ENCODE measurements around the gene SSR2. TPM values are rescaled to one million over a fixed set of nuclear protein-coding genes. Genes with fewer than 3 reads are reported as not detected.
A peak's percentile ranks its signal among the peaks of the same experiment; 100 is the strongest.
"Not testable (repeated sequence)": the region's sequence is repeated elsewhere in the genome, so short reads cannot be mapped to it uniquely, and the experiment has no call there.

The SSR2 gene
- total RNA-seq, 2 experiments from 2014 or later: 204 to 205 TPM

- ATAC-seq (ENCODE audit: low read depth) (no peak), DNase-seq (no peak)
- Mint-ChIP-seq H3K36me3 (peaks cover 2% of the 10 kb centered on the region), H3K27me3 (no peaks in the 10 kb centered on the region), H3K9me3 (no peaks in the 10 kb centered on the region), H3K4me3 (no peak overlapping the region), H3K4me1 (peaks cover 18% of the 10 kb centered on the region), H3K27ac (no peak overlapping the region)
- POLR2A ChIA-PET: interaction anchor here (0.7 kb wide), 1 partner anchor 24 kb away, joined by 4 read pairs; no protein-coding TSS in a partner anchor
Measured at GRCh38 chr1:156001021-156001661, 19.6 kb downstream of the SSR2 start.

GRCh38 chr1:155999964-156000363 lies 20.8 kb downstream of the SSR2 start:
- Mint-ChIP-seq H3K36me3 (no peaks in the 10 kb centered on the region), H3K4me3 (no peak overlapping the region), H3K4me1 (peaks cover 15% of the 10 kb centered on the region), H3K9me3 (no peaks in the 10 kb centered on the region), H3K27me3 (peaks cover 3% of the 10 kb centered on the region), H3K27ac (no peak overlapping the region)
- DNase-seq (no peak), ATAC-seq (ENCODE audit: low read depth) (no peak)
- POLR2A ChIA-PET: interaction anchor here (0.6 kb wide), 1 partner anchor 41 kb away, joined by 3 read pairs; no protein-coding TSS in a partner anchor

- Mint-ChIP-seq H3K36me3 (no peaks in the 10 kb centered on the region), H3K9me3 (no peaks in the 10 kb centered on the region), H3K4me1 (peaks cover 9% of the 10 kb centered on the region), H3K27ac (no peak overlapping the region), H3K27me3 (peaks cover 3% of the 10 kb centered on the region), H3K4me3 (no peak overlapping the region)
- DNase-seq: no peak
- POLR2A ChIA-PET: interaction anchor here (1.6 kb wide), 1 partner anchor 23 kb away, joined by 5 read pairs; no protein-coding TSS in a partner anchor
- no peak for ATAC-seq (ENCODE audit: low read depth)
Measured at GRCh38 chr1:155996166-155996565, 24.6 kb downstream of the SSR2 start.

- no peak overlapping the region for H3K27ac Mint-ChIP-seq
- no peaks in the 10 kb centered on the region for H3K36me3 Mint-ChIP-seq
- no peak for ATAC-seq (ENCODE audit: low read depth)
- H3K27me3 Mint-ChIP-seq: peaks cover 3% of the 10 kb centered on the region
- H3K4me1 Mint-ChIP-seq: peaks cover 20% of the 10 kb centered on the region
- POLR2A ChIA-PET: no interaction called here
- no peaks in the 10 kb centered on the region for H3K9me3 Mint-ChIP-seq
- H3K4me3 Mint-ChIP-seq: no peak overlapping the region
- no peak for DNase-seq
Measured at GRCh38 chr1:155993595-155993994, 27.2 kb downstream of the SSR2 start.

- H3K27me3 Mint-ChIP-seq: no peaks in the 10 kb centered on the region
- no peak for DNase-seq
- H3K4me1 Mint-ChIP-seq: peaks cover 14% of the 10 kb centered on the region
- H3K27ac Mint-ChIP-seq: no peak overlapping the region
- H3K9me3 Mint-ChIP-seq: no peaks in the 10 kb centered on the region
- ATAC-seq (ENCODE audit: low read depth): no peak
- H3K36me3 Mint-ChIP-seq: no peaks in the 10 kb centered on the region
- no peak overlapping the region for H3K4me3 Mint-ChIP-seq
- POLR2A ChIA-PET: interaction anchor here (0.6 to 2.2 kb wide), 12 partner anchors 10 to 63 kb away, joined by 3 to 14 read pairs (median 4); partner anchors contain the start of genes KHDC4 and UBQLN4
Measured at GRCh38 chr1:155990005-155990739, 30.6 kb downstream of the SSR2 start.

GRCh38 chr1:155989242-155990004 lies 31.3 kb downstream of the SSR2 start:
- Mint-ChIP-seq H3K27me3 (no peaks in the 10 kb centered on the region), H3K4me3 (no peak overlapping the region), H3K9me3 (no peaks in the 10 kb centered on the region), H3K36me3 (no peaks in the 10 kb centered on the region), H3K27ac (peak overlapping the region; percentile 65), H3K4me1 (peaks cover 14% of the 10 kb centered on the region)
- DNase-seq (peak; percentile 85), ATAC-seq (ENCODE audit: low read depth) (peak; percentile 97)
- POLR2A ChIA-PET: interaction anchor here (0.6 to 2.2 kb wide), 12 partner anchors 9 to 64 kb away, joined by 3 to 14 read pairs (median 4); partner anchors contain the start of genes KHDC4 and UBQLN4

GRCh38 chr1:155984903-155985645 lies 35.7 kb downstream of the SSR2 start:
- not testable (repeated sequence) for ATAC-seq (ENCODE audit: low read depth)
- POLR2A ChIA-PET: interaction anchor here (0.7 to 1.0 kb wide), 3 partner anchors 18 to 51 kb away, joined by 4 to 5 read pairs (median 4); no protein-coding TSS in a partner anchor

GRCh38 chr1:155984341-155984740 lies 36.4 kb downstream of the SSR2 start:
- Mint-ChIP-seq H3K4me1 (peaks cover 36% of the 10 kb centered on the region), H3K9me3 (no peaks in the 10 kb centered on the region), H3K27me3 (no peaks in the 10 kb centered on the region), H3K4me3 (no peak overlapping the region), H3K36me3 (peaks cover 9% of the 10 kb centered on the region), H3K27ac (no peak overlapping the region)
- POLR2A ChIA-PET: interaction anchor here (0.7 to 1.3 kb wide), 4 partner anchors 17 to 51 kb away, joined by 3 to 5 read pairs (median 4); no protein-coding TSS in a partner anchor
- ATAC-seq (ENCODE audit: low read depth) (no peak), DNase-seq (no peak)

More at GRCh38 chr1:155984903-155985645, 35.7 kb downstream of the SSR2 start:
- H3K4me1 Mint-ChIP-seq: peaks cover 38% of the 10 kb centered on the region
- not testable (repeated sequence) for H3K27me3 Mint-ChIP-seq, H3K27ac Mint-ChIP-seq, H3K36me3 Mint-ChIP-seq, H3K9me3 Mint-ChIP-seq, DNase-seq, H3K4me3 Mint-ChIP-seq

GRCh38 chr1:155983191-155984024 lies 37.3 kb downstream of the SSR2 start:
- no peak for DNase-seq
- ATAC-seq (ENCODE audit: low read depth): no peak
- peaks cover 33% of the 10 kb centered on the region for H3K4me1 Mint-ChIP-seq
- peaks cover 9% of the 10 kb centered on the region for H3K36me3 Mint-ChIP-seq
- H3K4me3 Mint-ChIP-seq: no peak overlapping the region
- no peaks in the 10 kb centered on the region for H3K9me3 Mint-ChIP-seq
- H3K27me3 Mint-ChIP-seq: no peaks in the 10 kb centered on the region
- H3K27ac Mint-ChIP-seq: peak overlapping the region; percentile 50
- POLR2A ChIA-PET: interaction anchor here (0.8 to 1.4 kb wide), 3 partner anchors 16 to 49 kb away, joined by 3 read pairs; no protein-coding TSS in a partner anchor

GRCh38 chr1:155982106-155982505 lies 38.6 kb downstream of the SSR2 start:
- H3K36me3 Mint-ChIP-seq: peaks cover 14% of the 10 kb centered on the region
- no peaks in the 10 kb centered on the region for H3K27me3 Mint-ChIP-seq
- ATAC-seq (ENCODE audit: low read depth): no peak
- POLR2A ChIA-PET: interaction anchor here (0.7 to 9.5 kb wide), 2 partner anchors 39 to 47 kb away, joined by 3 to 105 read pairs; partner anchors contain the start of gene RXFP4
- peaks cover 34% of the 10 kb centered on the region for H3K4me1 Mint-ChIP-seq
- DNase-seq: no peak
- H3K9me3 Mint-ChIP-seq: no peaks in the 10 kb centered on the region
- H3K27ac Mint-ChIP-seq: peak overlapping the region; percentile 85
- peak overlapping the region; percentile 3 for H3K4me3 Mint-ChIP-seq

GRCh38 chr1:155981266-155982088 lies 39.3 kb downstream of the SSR2 start:
- ATAC-seq (ENCODE audit: low read depth): no peak
- no peak for DNase-seq
- H3K4me3 Mint-ChIP-seq: peak overlapping the region; percentile 99
- H3K4me1 Mint-ChIP-seq: peaks cover 37% of the 10 kb centered on the region
- no peaks in the 10 kb centered on the region for H3K9me3 Mint-ChIP-seq
- POLR2A ChIA-PET: interaction anchor here (0.7 to 9.5 kb wide), 4 partner anchors 8 to 46 kb away, joined by 3 to 105 read pairs (median 4); partner anchors contain the start of gene RXFP4
- peak overlapping the region; percentile 85 for H3K27ac Mint-ChIP-seq
- H3K36me3 Mint-ChIP-seq: peaks cover 18% of the 10 kb centered on the region
- no peaks in the 10 kb centered on the region for H3K27me3 Mint-ChIP-seq

Data from activated naive CD8-positive, alpha-beta T cell treated with anti-CD3 and anti-CD28 coated beads, Interleukin-2, amount 10 ng/mL, durations not matched to agents 7 days and 5 days (primary cell).